GM19035 (cell line): ENCODE data around the gene WHRN.

Experiments used
- ATAC-seq: cut with Tn5 transposase; IDR thresholded peaks from one replicate; pipeline ENCODE4 v1.9.1; 2021; ENCODE audit not compliant: unreplicated experiment

Gene WHRN

GRCh38 chr9:114404531-114404930 lies 100.7 kb downstream of the WHRN start:
- no peak for ATAC-seq

GRCh38 chr9:114403153-114403756 lies 102.0 kb downstream of the WHRN start:
- no peak for ATAC-seq

GRCh38 chr9:114401344-114401743 lies 103.9 kb downstream of the WHRN start:
- ATAC-seq = no peak

- ATAC-seq = no peak
Measured at GRCh38 chr9:114400772-114401171, 104.5 kb downstream of the WHRN start.

- ATAC-seq = no peak
Measured at GRCh38 chr9:114400219-114400618, 105.1 kb downstream of the WHRN start.

- no peak for ATAC-seq
Measured at GRCh38 chr9:114399381-114399780, 105.9 kb downstream of the WHRN start.

- peak; percentile 80 for ATAC-seq
Measured at GRCh38 chr9:114397848-114398605, 107.2 kb downstream of the WHRN start.

- ATAC-seq = no peak
Measured at GRCh38 chr9:114397219-114397847, 107.9 kb downstream of the WHRN start.

GRCh38 chr9:114396558-114397218 lies 108.6 kb downstream of the WHRN start:
- ATAC-seq = no peak

GRCh38 chr9:114395768-114396167 lies 109.5 kb downstream of the WHRN start:
- ATAC-seq = no peak

GRCh38 chr9:114395334-114395617 lies 110.0 kb downstream of the WHRN start:
- no peak for ATAC-seq

GRCh38 chr9:114394523-114395333 lies 110.5 kb downstream of the WHRN start:
- ATAC-seq = no peak

GRCh38 chr9:114392749-114393112 lies 112.5 kb downstream of the WHRN start:
- no peak for ATAC-seq

- ATAC-seq = no peak
Measured at GRCh38 chr9:114390952-114391351, 114.3 kb downstream of the WHRN start.

- ATAC-seq = no peak
Measured at GRCh38 chr9:114389612-114390368, 115.5 kb downstream of the WHRN start.

GRCh38 chr9:114388764-114389375 lies 116.4 kb downstream of the WHRN start:
- no peak for ATAC-seq

- ATAC-seq = no peak
Measured at GRCh38 chr9:114388357-114388682, 117.0 kb downstream of the WHRN start.

GRCh38 chr9:114387680-114388356 lies 117.5 kb downstream of the WHRN start, which contains the start of gene AKNA:
TSS of gene AKNA (minus strand) at chr9:114387982. CDS start at chr9:114381333, 6,649 bp downstream.
- peak; percentile 27 for ATAC-seq

GRCh38 chr9:114386886-114387679 lies 118.2 kb downstream of the WHRN start:
- no peak for ATAC-seq
